Peyer's patch (tissue), 4 donors: ENCODE results near the gene CORO2A.

Source experiments
- POLR2A ChIP-seq, 2 donors: fragments of 450-650 bp; IDR thresholded peaks; one replicate each; pipeline ENCODE4 v1.5.1; 2017; ENCODE audit warnings: antibody characterized with exemption in 2 of 2, mild to moderate bottlenecking in 2 of 2, moderate library complexity in 2 of 2
- TF ChIP-seq, protein P1 (sequence below), 6 experiments: fragments of 450-650 bp in 4 of 6; fragments of 200-600 bp in 2 of 6; sonication (generic) in 1 of 6; IDR thresholded peaks; one replicate each; pipeline ENCODE4 v1.5.1; 2017 to 2019; ENCODE audit warnings: antibody characterized with exemption in 6 of 6, mild to moderate bottlenecking in 3 of 6, moderate library complexity in 1 of 6

GRCh38 chr9:98225015-98225442, 32.6 kb upstream of the CORO2A start:
- TF ChIP-seq, protein P1, sequence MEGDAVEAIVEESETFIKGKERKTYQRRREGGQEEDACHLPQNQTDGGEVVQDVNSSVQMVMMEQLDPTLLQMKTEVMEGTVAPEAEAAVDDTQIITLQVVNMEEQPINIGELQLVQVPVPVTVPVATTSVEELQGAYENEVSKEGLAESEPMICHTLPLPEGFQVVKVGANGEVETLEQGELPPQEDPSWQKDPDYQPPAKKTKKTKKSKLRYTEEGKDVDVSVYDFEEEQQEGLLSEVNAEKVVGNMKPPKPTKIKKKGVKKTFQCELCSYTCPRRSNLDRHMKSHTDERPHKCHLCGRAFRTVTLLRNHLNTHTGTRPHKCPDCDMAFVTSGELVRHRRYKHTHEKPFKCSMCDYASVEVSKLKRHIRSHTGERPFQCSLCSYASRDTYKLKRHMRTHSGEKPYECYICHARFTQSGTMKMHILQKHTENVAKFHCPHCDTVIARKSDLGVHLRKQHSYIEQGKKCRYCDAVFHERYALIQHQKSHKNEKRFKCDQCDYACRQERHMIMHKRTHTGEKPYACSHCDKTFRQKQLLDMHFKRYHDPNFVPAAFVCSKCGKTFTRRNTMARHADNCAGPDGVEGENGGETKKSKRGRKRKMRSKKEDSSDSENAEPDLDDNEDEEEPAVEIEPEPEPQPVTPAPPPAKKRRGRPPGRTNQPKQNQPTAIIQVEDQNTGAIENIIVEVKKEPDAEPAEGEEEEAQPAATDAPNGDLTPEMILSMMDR (IDR thresholded peaks at IDR 0.05) = no peak
- no peak for TF ChIP-seq POLR2A (IDR thresholded peaks at IDR 0.05)
